ENCODE data around the gene RGS4. TPM values are rescaled to one million over a fixed set of nuclear protein-coding genes. Genes with fewer than 3 reads are reported as not detected.

The RGS4 gene
- total RNA-seq (0.66 TPM), polyA plus RNA-seq (0.84 TPM)
- long read RNA-seq, donor 1, result 0 reads
- long read RNA-seq, donor 2, result 0 reads
- long read RNA-seq, donor 3, partial matches to known transcripts, result 0 of 1 reads
- long read RNA-seq, donor 3, other reads (novel, unspliced or antisense), result 0 of 1 reads
- long read RNA-seq, donor 4, result 0 reads
- long read RNA-seq, donor 5, partial matches to known transcripts, result 0 of 1 reads
- long read RNA-seq, donor 5, other reads (novel, unspliced or antisense), result 0 of 1 reads
- long read RNA-seq, donor 6, result 0 reads
- long read RNA-seq, donor 7, result 0 reads
- long read RNA-seq, donor 8, result 0 reads
- long read RNA-seq, donor 9, partial matches to known transcripts, result 0 of 1 reads
- long read RNA-seq, donor 9, other reads (novel, unspliced or antisense), result 0 of 1 reads
- long read RNA-seq, donor 10, partial matches to known transcripts, result 0 of 1 reads
- long read RNA-seq, donor 10, other reads (novel, unspliced or antisense), result 0 of 1 reads

- no peaks in the 10 kb centered on the region for H3K36me3 ChIP-seq (ENCODE audit: control insufficient read depth in 2 of 2, insufficient read depth in 2 of 2, low read length in 1 of 2)
- H3K4me1 ChIP-seq (ENCODE audit: control insufficient read depth in 2 of 2, insufficient read depth in 2 of 2, low read length in 2 of 2), result no peaks in the 10 kb centered on the region
- peak in 2 of 9 donors; percentile 1 to 5 for DNase-seq (ENCODE audit: low read depth in 6 of 9, low spot score in 9 of 9)
- no peak within 1 kb of the TSS for H3K4me3 ChIP-seq (ENCODE audit: low read length in 2 of 2)
- WGBS, result 5% methylated on average over 13 of the region's 13 CpGs
- no peak within 1 kb of the TSS for H3K27ac ChIP-seq (ENCODE audit: low read depth in 1 of 2, low read length in 1 of 2)
- H3K27me3 ChIP-seq (ENCODE audit: control insufficient read depth in 2 of 2, insufficient read depth in 1 of 2, low read length in 1 of 2), result peaks cover 0 to 9% of the 10 kb centered on the region in 2 donors
- H3K9me3 ChIP-seq (ENCODE audit: control insufficient read depth in 2 of 2, insufficient read depth in 1 of 2, low read length in 1 of 2), result no peaks in the 10 kb centered on the region
These were observed at the start of gene RGS4 for GRCh38 chr1:163069142-163069541. Gene RGS4 (plus strand): TSS chr1:163069361. CDS start chr1:163069485, 124 bp downstream.

GRCh38 chr1:163022129-163022528 is 47.0 kb upstream of the RGS4 start:
- Histone ChIP-seq H3K4me1 (ENCODE audit: control insufficient read depth in 2 of 2, insufficient read depth in 2 of 2, low read length in 2 of 2) (no peaks in the 10 kb centered on the region), H3K27ac (ENCODE audit: low read depth in 1 of 2, low read length in 1 of 2) (no peak overlapping the region), H3K27me3 (ENCODE audit: control insufficient read depth in 2 of 2, insufficient read depth in 1 of 2, low read length in 1 of 2) (no peaks in the 10 kb centered on the region), H3K9me3 (ENCODE audit: control insufficient read depth in 2 of 2, insufficient read depth in 1 of 2, low read length in 1 of 2) (peaks cover 2 to 6% of the 10 kb centered on the region in 2 donors), H3K4me3 (ENCODE audit: low read length in 2 of 2) (no peak overlapping the region), H3K36me3 (ENCODE audit: control insufficient read depth in 2 of 2, insufficient read depth in 2 of 2, low read length in 1 of 2) (no peaks in the 10 kb centered on the region)
- no peak for DNase-seq (ENCODE audit: low read depth in 6 of 9, low spot score in 9 of 9)

- no peaks in the 10 kb centered on the region for H3K4me1 ChIP-seq (ENCODE audit: control insufficient read depth in 2 of 2, insufficient read depth in 2 of 2, low read length in 2 of 2)
- H3K4me3 ChIP-seq (ENCODE audit: low read length in 2 of 2), result no peak overlapping the region
- H3K36me3 ChIP-seq (ENCODE audit: control insufficient read depth in 2 of 2, insufficient read depth in 2 of 2, low read length in 1 of 2), result no peaks in the 10 kb centered on the region
- no peak for DNase-seq (ENCODE audit: low read depth in 6 of 9, low spot score in 9 of 9)
- no peaks in the 10 kb centered on the region for H3K27me3 ChIP-seq (ENCODE audit: control insufficient read depth in 2 of 2, insufficient read depth in 1 of 2, low read length in 1 of 2)
- no peak overlapping the region for H3K27ac ChIP-seq (ENCODE audit: low read depth in 1 of 2, low read length in 1 of 2)
- H3K9me3 ChIP-seq (ENCODE audit: control insufficient read depth in 2 of 2, insufficient read depth in 1 of 2, low read length in 1 of 2), result peaks cover 2 to 6% of the 10 kb centered on the region in 2 donors
These were observed 41.6 kb upstream of the RGS4 start for GRCh38 chr1:163027610-163028009.

GRCh38 chr1:163029901-163030300 is 39.3 kb upstream of the RGS4 start:
- H3K4me1 ChIP-seq (ENCODE audit: control insufficient read depth in 2 of 2, insufficient read depth in 2 of 2, low read length in 2 of 2), result no peaks in the 10 kb centered on the region
- no peaks in the 10 kb centered on the region for H3K9me3 ChIP-seq (ENCODE audit: control insufficient read depth in 2 of 2, insufficient read depth in 1 of 2, low read length in 1 of 2)
- H3K27me3 ChIP-seq (ENCODE audit: control insufficient read depth in 2 of 2, insufficient read depth in 1 of 2, low read length in 1 of 2), result no peaks in the 10 kb centered on the region
- H3K4me3 ChIP-seq (ENCODE audit: low read length in 2 of 2), result no peak overlapping the region
- DNase-seq (ENCODE audit: low read depth in 6 of 9, low spot score in 9 of 9), result no peak
- no peak overlapping the region for H3K27ac ChIP-seq (ENCODE audit: low read depth in 1 of 2, low read length in 1 of 2)
- H3K36me3 ChIP-seq (ENCODE audit: control insufficient read depth in 2 of 2, insufficient read depth in 2 of 2, low read length in 1 of 2), result no peaks in the 10 kb centered on the region
- 92% methylated on average over 5 of the region's 5 CpGs for WGBS

- Histone ChIP-seq H3K4me1 (ENCODE audit: control insufficient read depth in 2 of 2, insufficient read depth in 2 of 2, low read length in 2 of 2) (no peaks in the 10 kb centered on the region), H3K4me3 (ENCODE audit: low read length in 2 of 2) (no peak overlapping the region), H3K27me3 (ENCODE audit: control insufficient read depth in 2 of 2, insufficient read depth in 1 of 2, low read length in 1 of 2) (no peaks in the 10 kb centered on the region), H3K27ac (ENCODE audit: low read depth in 1 of 2, low read length in 1 of 2) (no peak overlapping the region), H3K36me3 (ENCODE audit: control insufficient read depth in 2 of 2, insufficient read depth in 2 of 2, low read length in 1 of 2) (no peaks in the 10 kb centered on the region), H3K9me3 (ENCODE audit: control insufficient read depth in 2 of 2, insufficient read depth in 1 of 2, low read length in 1 of 2) (no peaks in the 10 kb centered on the region)
- no peak for DNase-seq (ENCODE audit: low read depth in 6 of 9, low spot score in 9 of 9)
- WGBS, result 76% methylated on average over 3 of the region's 3 CpGs
These were observed 33.5 kb upstream of the RGS4 start for GRCh38 chr1:163035446-163036249.

GRCh38 chr1:163036671-163037070 is 32.5 kb upstream of the RGS4 start:
- Histone ChIP-seq H3K4me3 (ENCODE audit: low read length in 2 of 2) (no peak overlapping the region), H3K27ac (ENCODE audit: low read depth in 1 of 2, low read length in 1 of 2) (no peak overlapping the region), H3K9me3 (ENCODE audit: control insufficient read depth in 2 of 2, insufficient read depth in 1 of 2, low read length in 1 of 2) (no peaks in the 10 kb centered on the region), H3K4me1 (ENCODE audit: control insufficient read depth in 2 of 2, insufficient read depth in 2 of 2, low read length in 2 of 2) (no peaks in the 10 kb centered on the region), H3K36me3 (ENCODE audit: control insufficient read depth in 2 of 2, insufficient read depth in 2 of 2, low read length in 1 of 2) (no peaks in the 10 kb centered on the region), H3K27me3 (ENCODE audit: control insufficient read depth in 2 of 2, insufficient read depth in 1 of 2, low read length in 1 of 2) (no peaks in the 10 kb centered on the region)
- 54% methylated on average over 1 of the region's 1 CpG for WGBS
- no peak for DNase-seq (ENCODE audit: low read depth in 6 of 9, low spot score in 9 of 9)

- H3K9me3 ChIP-seq (ENCODE audit: control insufficient read depth in 2 of 2, insufficient read depth in 1 of 2, low read length in 1 of 2), result no peaks in the 10 kb centered on the region
- H3K4me3 ChIP-seq (ENCODE audit: low read length in 2 of 2), result no peak overlapping the region
- 81% methylated on average over 2 of the region's 2 CpGs for WGBS
- no peaks in the 10 kb centered on the region for H3K4me1 ChIP-seq (ENCODE audit: control insufficient read depth in 2 of 2, insufficient read depth in 2 of 2, low read length in 2 of 2)
- H3K27ac ChIP-seq (ENCODE audit: low read depth in 1 of 2, low read length in 1 of 2), result no peak overlapping the region
- no peak for DNase-seq (ENCODE audit: low read depth in 6 of 9, low spot score in 9 of 9)
- H3K27me3 ChIP-seq (ENCODE audit: control insufficient read depth in 2 of 2, insufficient read depth in 1 of 2, low read length in 1 of 2), result no peaks in the 10 kb centered on the region
- no peaks in the 10 kb centered on the region for H3K36me3 ChIP-seq (ENCODE audit: control insufficient read depth in 2 of 2, insufficient read depth in 2 of 2, low read length in 1 of 2)
These were observed 30.0 kb upstream of the RGS4 start for GRCh38 chr1:163038928-163039706.

GRCh38 chr1:163039707-163040093 is 29.5 kb upstream of the RGS4 start:
- Histone ChIP-seq H3K9me3 (ENCODE audit: control insufficient read depth in 2 of 2, insufficient read depth in 1 of 2, low read length in 1 of 2) (no peaks in the 10 kb centered on the region), H3K4me3 (ENCODE audit: low read length in 2 of 2) (no peak overlapping the region), H3K36me3 (ENCODE audit: control insufficient read depth in 2 of 2, insufficient read depth in 2 of 2, low read length in 1 of 2) (no peaks in the 10 kb centered on the region), H3K4me1 (ENCODE audit: control insufficient read depth in 2 of 2, insufficient read depth in 2 of 2, low read length in 2 of 2) (no peaks in the 10 kb centered on the region), H3K27ac (ENCODE audit: low read depth in 1 of 2, low read length in 1 of 2) (no peak overlapping the region), H3K27me3 (ENCODE audit: control insufficient read depth in 2 of 2, insufficient read depth in 1 of 2, low read length in 1 of 2) (no peaks in the 10 kb centered on the region)
- 93% methylated on average over 2 of the region's 2 CpGs for WGBS
- no peak for DNase-seq (ENCODE audit: low read depth in 6 of 9, low spot score in 9 of 9)

Measured in thymus (tissue), 14 donors.